SK-N-SH treated with all-trans-retinoic acid at 6 μM for 48 hours (cell line): Measurements from ENCODE around the gene GLI3.

Experiments used
- ATAC-seq: fragments of 200-7000 bp; cut with Tn5 transposase; 3 replicates; pipeline ENCODE4 v1.9.1; 2020; ENCODE audit warnings: mild to moderate bottlenecking, moderate library complexity
- ARNTL ChIP-seq: fragments of 450-650 bp; formaldehyde crosslinking; IDR thresholded peaks from 2 replicates; pipeline ENCODE4 v1.5.0; 2020; ENCODE audit warnings: low read depth, mild to moderate bottlenecking, moderate library complexity, borderline replicate concordance
- CREB5 ChIP-seq: fragments of 250-450 bp; sonication (Bioruptor Pico); IDR thresholded peaks from 2 replicates; pipeline ENCODE4 v1.5.1; 2020; ENCODE audit warnings: low read depth, mild to moderate bottlenecking, moderate library complexity
- CSDC2 ChIP-seq: fragments of 250-450 bp; sonication (Bioruptor Pico); IDR thresholded peaks from 2 replicates; pipeline ENCODE4 v1.5.0; 2020; ENCODE audit warnings: mild to moderate bottlenecking, moderate library complexity
- ESRRG ChIP-seq: fragments of 250-450 bp; sonication (Bioruptor Pico); IDR thresholded peaks from 2 replicates; pipeline ENCODE4 v1.6.1; 2021; ENCODE audit warnings: mild to moderate bottlenecking
- GLIS3 ChIP-seq: fragments of 250-450 bp; sonication (Bioruptor Pico); IDR thresholded peaks from 2 replicates; pipeline ENCODE4 v1.5.0; 2020; ENCODE audit warnings: mild to moderate bottlenecking, moderate library complexity
- ISL1 ChIP-seq: fragments of 250-450 bp; sonication (Bioruptor Pico); IDR thresholded peaks from 2 replicates; pipeline ENCODE4 v2.1.2; 2022; ENCODE audit warnings: mild to moderate bottlenecking, moderate library complexity
- OSR1 ChIP-seq: fragments of 250-450 bp; sonication (Bioruptor Pico); IDR thresholded peaks from 2 replicates; pipeline ENCODE4 v1.8.0; 2022; ENCODE audit warnings: moderate library complexity, mild to moderate bottlenecking, inconsistent platforms
- PATZ1 ChIP-seq: fragments of 250-450 bp; sonication (Bioruptor Pico); IDR thresholded peaks from 2 replicates; pipeline ENCODE4 v1.8.0; 2020; ENCODE audit warnings: mild to moderate bottlenecking, moderate library complexity, borderline replicate concordance
- PPARA ChIP-seq: fragments of 250-450 bp; sonication (Bioruptor Pico); IDR thresholded peaks from 2 replicates; pipeline ENCODE4 v1.5.0; 2020; ENCODE audit warnings: mild to moderate bottlenecking, borderline replicate concordance
- RARB ChIP-seq: fragments of 250-450 bp; sonication (Bioruptor Pico); IDR thresholded peaks from 2 replicates; pipeline ENCODE4 v1.8.0; 2021; ENCODE audit warnings: mild to moderate bottlenecking, moderate library complexity
- SNAI2 ChIP-seq: fragments of 250-450 bp; sonication (Bioruptor Pico); IDR thresholded peaks from 2 replicates; pipeline ENCODE4 v1.5.0; 2020; ENCODE audit warnings: mild to moderate bottlenecking, moderate library complexity
- TSHZ2 ChIP-seq: fragments of 250-450 bp; sonication (Bioruptor Pico); IDR thresholded peaks from 2 replicates; pipeline ENCODE4 v1.5.0; 2020; ENCODE audit warnings: mild to moderate bottlenecking, moderate library complexity
- ZC3H10 ChIP-seq: fragments of 250-450 bp; sonication (Bioruptor Pico); IDR thresholded peaks from 2 replicates; pipeline ENCODE4 v1.5.1; 2021; ENCODE audit warnings: mild to moderate bottlenecking, moderate library complexity
- ZFP3 ChIP-seq: fragments of 250-450 bp; sonication (Bioruptor Pico); IDR thresholded peaks from 2 replicates; pipeline ENCODE4 v1.5.0; 2020; ENCODE audit warnings: mild to moderate bottlenecking, moderate library complexity
- ZFP30 ChIP-seq: fragments of 450-650 bp; formaldehyde crosslinking; IDR thresholded peaks from 2 replicates; pipeline ENCODE4 v1.5.0; 2022; ENCODE audit warnings: mild to moderate bottlenecking, moderate library complexity
- ZNF70 ChIP-seq: fragments of 450-650 bp; formaldehyde crosslinking; IDR thresholded peaks from 2 replicates; pipeline ENCODE4 v1.5.0; 2020; ENCODE audit warnings: mild to moderate bottlenecking, moderate library complexity
- ZNF8 ChIP-seq: fragments of 450-650 bp; formaldehyde crosslinking; IDR thresholded peaks from 2 replicates; pipeline ENCODE4 v1.5.0; 2020; ENCODE audit warnings: mild to moderate bottlenecking, moderate library complexity
- TF ChIP-seq, protein P1 (sequence below): fragments of 250-450 bp; sonication (Bioruptor Pico); IDR thresholded peaks from 2 replicates; pipeline ENCODE4 v1.5.1; 2021; ENCODE audit warnings: mild to moderate bottlenecking, moderate library complexity

Gene GLI3

DNA sequence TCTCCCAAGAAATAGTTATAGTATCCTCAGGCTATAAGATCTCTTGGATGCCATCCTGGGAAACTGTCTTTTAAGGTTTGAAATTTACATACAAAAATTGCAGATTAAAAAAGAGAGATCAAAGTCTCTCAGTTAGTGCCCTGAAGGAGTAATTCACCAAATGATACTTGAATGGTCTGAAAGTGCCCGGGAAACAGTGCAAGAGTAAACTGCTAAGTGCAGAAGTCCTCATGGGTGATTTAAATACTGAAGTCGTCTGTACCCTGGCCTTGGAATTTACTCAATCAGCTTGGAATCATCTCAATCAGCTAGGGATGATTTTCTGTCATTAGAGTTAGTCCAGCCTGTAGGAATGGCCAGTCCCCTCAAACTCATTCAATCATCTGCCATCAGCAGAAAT is 155.3 kb downstream of the GLI3 start (continued):
- TF ChIP-seq PATZ1 (CRISPR knock-in tag) = no peak

DNA sequence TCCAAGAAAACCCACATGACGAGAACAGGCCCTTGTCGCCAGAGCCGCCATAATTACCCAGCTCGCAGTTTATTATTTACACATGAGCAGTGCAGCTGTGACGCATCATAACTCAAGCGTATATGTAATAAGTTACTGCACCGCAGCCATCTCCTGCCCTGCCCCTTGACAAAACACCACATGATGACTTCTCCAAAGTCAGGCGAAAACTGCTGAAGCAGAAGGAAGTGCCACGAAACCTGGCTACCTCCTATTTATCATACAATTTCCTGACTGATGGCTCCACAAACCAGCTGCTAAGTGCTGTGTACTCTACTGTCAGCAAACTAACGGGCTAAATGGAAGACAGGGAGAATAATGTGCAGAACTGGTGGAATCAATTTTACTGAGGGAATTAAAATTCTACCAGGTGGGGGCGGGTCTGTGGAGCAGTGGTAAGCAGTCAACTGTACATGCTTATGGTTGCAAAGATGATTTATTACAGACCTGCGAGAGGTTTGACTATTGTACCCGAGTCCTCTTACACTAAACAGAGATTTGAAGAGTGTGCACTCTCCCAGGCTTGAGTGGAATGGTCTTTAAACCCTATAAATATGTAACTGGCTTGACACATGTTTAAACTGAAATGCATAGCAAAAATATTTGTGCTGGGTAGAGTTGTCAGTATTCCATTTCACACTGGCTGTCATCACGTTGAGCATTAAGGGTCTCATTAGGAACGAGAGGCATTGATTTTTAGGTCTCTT is 156.0 kb downstream of the GLI3 start:
- no peak for TF ChIP-seq ZFP30 (CRISPR knock-in tag)
- no peak for TF ChIP-seq RARB (CRISPR knock-in tag)
- no peak for TF ChIP-seq SNAI2 (CRISPR knock-in tag)
- no peak for TF ChIP-seq ZFP3
- no peak for TF ChIP-seq ZC3H10 (CRISPR knock-in tag)
- no peak for TF ChIP-seq ZNF8
- no peak for TF ChIP-seq ESRRG (CRISPR knock-in tag)
- no peak for TF ChIP-seq PATZ1 (CRISPR knock-in tag)
- TF ChIP-seq ISL1 = no peak
- TF ChIP-seq GLIS3 = no peak
- TF ChIP-seq, all 23 proteins: peak for 0
- ATAC-seq = no peak

- no peak for ATAC-seq
- TF ChIP-seq ZNF8 (no peak), ZNF70 (CRISPR knock-in tag) (no peak), ZFP30 (CRISPR knock-in tag) (no peak), ISL1 (no peak), CSDC2 (CRISPR knock-in tag) (no peak), TSHZ2 (CRISPR knock-in tag) (no peak), RARB (CRISPR knock-in tag) (no peak), ZFP3 (no peak)
- TF ChIP-seq, protein P1, sequence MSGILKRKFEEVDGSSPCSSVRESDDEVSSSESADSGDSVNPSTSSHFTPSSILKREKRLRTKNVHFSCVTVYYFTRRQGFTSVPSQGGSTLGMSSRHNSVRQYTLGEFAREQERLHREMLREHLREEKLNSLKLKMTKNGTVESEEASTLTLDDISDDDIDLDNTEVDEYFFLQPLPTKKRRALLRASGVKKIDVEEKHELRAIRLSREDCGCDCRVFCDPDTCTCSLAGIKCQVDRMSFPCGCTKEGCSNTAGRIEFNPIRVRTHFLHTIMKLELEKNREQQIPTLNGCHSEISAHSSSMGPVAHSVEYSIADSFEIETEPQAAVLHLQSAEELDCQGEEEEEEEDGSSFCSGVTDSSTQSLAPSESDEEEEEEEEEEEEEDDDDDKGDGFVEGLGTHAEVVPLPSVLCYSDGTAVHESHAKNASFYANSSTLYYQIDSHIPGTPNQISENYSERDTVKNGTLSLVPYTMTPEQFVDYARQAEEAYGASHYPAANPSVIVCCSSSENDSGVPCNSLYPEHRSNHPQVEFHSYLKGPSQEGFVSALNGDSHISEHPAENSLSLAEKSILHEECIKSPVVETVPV (CRISPR knock-in tag) = no peak
These were observed 159.5 kb downstream of the GLI3 start for GRCh38 chr7:42077271-42078135.

- no peak for TF ChIP-seq CREB5 (CRISPR knock-in tag)
- TF ChIP-seq OSR1 (CRISPR knock-in tag) = no peak
- no peak for TF ChIP-seq ESRRG (CRISPR knock-in tag)
- no peak for TF ChIP-seq CSDC2 (CRISPR knock-in tag)
- no peak for TF ChIP-seq SNAI2 (CRISPR knock-in tag)
- TF ChIP-seq ZFP3 = no peak
- TF ChIP-seq PPARA (CRISPR knock-in tag) = no peak
- TF ChIP-seq ARNTL (CRISPR knock-in tag) = no peak
- no peak for ATAC-seq
These were observed 160.1 kb downstream of the GLI3 start for GRCh38 chr7:42076870-42077269.
